Stimulated activated naive CD4-positive, alpha-beta T cell treated with Interleukin-2 at 50 U/mL for 16 hours (primary cell): ENCODE data around the gene PAOX.

ENCODE experiments used
- DNase-seq: peaks from one replicate; lab custom pipeline; 2025; lab: John Stamatoyannopoulos, UW

The PAOX gene

DNA sequence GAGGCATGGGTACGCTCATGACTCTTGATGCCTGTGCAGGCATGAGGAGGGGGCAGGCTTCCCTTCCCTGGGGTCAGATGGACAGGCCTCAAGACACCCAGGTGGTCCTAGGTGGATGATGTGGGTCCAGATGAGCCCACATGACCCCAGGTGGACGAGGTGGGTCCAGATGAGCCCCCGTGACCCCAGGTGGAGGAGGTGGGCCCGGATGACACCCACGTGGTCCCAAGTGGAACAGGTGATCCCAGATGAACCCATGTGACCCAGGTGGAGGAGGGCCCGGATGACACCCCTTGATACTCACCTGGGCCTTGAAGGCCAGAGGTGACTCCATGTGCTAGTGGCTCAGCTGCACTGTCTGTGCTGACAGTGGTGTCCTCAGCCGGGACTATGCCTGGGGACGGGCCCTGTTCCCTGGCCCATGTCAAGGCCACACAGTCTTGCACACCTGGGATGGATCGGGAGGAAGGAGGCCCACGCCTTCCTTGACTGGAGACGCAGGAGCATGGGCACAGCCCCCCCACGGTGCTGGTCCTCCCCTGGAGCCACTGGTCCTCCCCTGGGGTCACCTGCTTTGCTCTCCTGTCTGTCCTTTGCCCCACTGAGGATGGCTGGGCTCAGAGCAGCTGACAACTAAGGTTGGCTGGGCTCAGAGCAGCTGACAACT is 28.6 kb upstream of the PAOX start:
- DNase-seq, result no peak

DNA sequence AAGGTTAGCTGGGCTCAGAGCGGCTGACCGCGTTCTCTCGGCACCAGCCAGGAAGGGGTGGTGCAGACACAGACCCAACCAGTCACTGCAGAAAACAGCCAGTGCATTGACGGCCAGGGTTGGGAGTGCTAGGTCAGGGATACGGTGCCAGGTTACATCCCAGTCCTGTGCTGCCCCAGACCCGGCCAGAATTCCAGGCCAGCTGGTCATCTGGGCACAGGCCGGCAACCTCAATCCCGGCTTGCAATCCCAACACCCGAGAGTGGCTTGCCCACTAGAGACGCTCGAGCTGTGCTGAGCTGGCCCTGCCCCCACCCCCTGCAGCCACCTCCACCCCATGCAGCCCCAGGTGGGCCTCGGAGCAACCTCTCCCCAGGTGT is 28.1 kb upstream of the PAOX start:
- no peak for DNase-seq

DNA sequence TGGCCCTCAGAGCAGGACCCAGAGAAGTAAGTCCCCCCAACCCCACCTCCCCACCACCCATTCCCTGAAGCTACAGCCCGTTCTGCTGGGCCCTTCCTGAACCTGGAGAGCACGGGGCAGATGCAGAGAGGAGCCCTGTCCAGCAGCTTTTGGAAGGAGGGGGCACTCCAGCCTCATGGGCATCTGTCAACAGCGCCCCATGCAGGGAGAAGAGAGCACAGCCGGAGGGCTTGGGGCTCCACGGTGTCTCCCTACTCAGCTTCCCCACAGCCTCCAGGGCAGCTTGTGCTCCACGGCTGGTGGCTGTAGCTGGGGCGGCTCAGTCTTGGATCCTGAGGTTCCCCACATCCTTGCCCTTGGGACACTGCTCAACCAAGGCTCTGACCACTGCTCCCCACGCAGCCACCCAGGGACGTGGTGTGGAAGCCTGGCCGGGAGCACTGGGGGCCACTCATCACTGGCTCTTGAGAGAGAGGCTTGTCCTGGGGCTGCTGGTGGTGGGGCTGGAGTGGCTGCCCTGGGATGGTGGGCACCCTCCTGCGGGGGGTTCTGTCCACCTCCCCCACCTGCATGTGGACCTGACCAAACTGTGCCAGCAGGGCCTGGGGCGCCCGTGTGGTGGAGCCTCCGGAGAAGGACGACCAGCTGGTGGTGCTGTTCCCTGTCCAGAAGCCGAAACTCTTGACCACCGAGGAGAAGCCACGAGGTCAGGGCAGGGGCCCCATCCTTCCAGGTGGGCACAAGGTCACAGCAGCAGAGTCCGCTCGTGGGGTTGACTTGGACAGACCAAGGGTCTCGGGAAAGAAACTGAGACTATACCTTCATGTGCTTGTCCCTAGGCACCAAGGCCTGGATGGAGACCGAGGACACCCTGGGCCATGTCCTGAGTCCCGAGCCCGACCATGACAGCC is 27.4 kb upstream of the PAOX start:
- DNase-seq, result no peak

DNA sequence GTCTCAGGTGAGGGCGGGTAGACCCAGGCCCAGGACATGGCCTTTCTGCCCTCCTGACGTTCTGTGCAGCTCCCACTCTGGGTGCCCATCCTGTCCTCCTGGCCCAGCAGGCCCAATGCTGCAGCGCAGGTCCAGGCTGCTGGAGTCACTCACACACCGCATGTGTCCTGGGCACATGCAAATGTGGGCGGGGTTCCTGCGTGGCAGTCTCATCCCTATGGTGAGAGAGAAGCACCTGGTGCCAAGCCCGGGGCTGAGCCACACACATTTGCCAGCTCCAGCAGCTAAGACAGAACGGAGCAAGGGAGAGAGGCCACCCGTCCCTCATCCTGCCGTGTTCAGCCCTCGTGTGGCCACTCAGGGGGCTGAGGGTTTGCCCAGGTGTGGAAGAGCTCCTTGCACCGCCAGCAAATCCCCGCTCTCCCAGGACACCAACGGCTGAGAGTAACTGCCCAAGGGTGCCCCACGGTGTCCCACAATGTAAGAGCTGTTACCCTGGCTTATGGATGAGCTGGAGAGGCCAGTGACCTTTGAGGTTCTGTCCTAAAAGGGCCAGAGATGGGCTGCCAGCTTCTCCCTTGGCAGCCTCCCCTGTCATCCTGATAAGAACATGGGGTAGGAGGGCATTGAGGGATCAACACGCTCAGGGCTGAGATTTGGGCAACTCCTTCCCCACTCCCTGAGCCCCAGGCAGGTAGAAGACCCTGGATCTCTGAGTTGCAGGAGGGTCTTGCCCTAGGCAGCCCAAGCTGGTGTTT is 25.7 kb upstream of the PAOX start:
- DNase-seq, result no peak

DNA sequence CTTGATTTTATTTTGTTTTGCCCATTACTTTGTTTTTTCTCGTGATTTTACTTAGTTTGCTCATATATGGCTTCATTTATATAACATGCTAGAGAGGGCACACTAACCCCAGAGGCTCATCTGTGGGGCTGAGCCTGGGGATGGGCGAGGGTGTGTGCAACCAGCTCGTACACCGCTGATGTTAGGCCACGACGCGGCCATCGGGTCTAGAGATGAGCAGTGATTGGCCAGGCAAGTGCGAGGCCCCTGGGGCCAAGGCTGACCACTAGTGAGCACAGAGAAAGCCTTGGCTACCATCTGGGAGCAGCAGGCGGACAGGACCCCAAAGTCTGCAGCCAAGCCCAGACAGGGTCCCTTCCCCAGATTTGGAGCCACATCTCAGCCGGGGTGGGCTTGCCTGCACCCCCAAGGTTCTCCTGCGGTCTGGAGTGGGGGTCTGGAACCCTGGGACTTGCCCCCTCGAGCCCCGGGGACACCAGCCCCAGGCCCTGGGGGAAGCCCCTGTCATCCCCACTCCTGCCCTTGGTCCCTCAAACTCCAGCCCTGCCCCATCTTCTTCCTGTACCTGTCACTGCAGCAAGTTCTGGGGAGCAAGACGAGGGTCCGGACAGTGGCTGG is 25.0 kb upstream of the PAOX start:
- no peak for DNase-seq

DNA sequence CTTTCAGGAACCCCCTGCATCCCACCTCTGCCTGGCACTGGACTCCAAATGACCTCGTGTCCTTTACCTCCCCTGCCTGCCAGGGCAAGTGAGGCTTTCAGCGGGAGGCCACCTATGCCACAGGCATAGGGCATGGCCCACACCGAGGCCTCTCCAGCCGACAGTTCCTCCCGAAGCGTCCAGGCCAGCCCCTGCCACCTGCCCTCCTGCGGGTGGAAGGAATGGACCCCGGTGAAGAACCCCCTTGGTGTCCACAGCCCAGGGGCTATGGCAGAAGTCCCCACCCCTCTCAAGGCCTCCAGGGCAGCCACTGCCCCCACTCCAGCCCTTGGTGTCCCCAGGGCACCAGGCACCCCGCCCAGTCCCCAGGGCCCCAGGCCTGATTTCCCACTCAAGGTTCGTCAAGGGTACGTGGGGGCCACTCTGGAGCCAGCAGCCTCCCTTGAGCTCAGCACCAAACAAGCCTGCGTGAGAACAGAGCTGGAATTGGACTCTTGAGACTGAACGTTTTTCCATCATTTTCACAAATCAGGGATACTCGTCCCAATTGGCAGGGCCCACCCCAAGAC is 24.3 kb upstream of the PAOX start:
- no peak for DNase-seq

DNA sequence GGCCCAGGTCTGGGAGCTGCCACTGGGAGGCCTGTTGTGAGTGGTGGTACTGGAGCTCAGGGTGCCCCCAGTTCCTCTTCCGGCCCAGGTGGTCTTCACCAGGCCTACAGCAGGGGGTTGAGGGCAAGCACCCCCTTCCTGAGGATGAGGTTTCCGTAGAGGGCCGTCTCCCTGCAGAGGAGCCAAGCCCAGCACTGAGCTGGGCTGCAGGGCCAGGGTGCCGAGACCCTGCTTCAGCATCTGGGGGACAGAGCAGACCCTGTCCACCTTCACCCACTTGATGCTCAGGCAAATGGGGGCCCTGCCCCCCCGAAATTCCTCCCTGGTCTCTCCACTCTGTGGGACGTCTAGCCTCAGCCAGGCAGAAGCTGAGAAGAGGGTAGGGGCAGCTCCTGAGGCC is 23.8 kb upstream of the PAOX start:
- no peak for DNase-seq

DNA sequence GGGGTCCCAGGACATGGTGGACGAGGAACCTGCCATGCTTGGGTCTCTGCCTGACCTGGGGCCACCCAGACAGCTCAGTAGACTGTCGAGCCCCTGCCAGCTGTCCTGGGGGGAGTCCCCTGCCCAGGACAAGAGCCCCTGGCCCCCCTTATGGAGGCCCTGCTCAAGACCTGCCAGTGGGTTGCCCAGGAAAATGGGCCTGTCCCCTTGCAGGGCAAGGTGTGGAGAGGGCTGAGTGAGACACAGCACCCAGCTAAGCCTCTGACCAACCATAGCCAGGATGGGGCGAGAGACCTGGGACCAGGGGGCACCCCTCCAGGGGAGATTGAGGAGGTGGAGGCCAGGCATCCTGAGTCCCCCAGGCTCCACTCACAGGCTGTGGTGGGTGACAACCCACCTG is 23.1 kb upstream of the PAOX start:
- no peak for DNase-seq

DNA sequence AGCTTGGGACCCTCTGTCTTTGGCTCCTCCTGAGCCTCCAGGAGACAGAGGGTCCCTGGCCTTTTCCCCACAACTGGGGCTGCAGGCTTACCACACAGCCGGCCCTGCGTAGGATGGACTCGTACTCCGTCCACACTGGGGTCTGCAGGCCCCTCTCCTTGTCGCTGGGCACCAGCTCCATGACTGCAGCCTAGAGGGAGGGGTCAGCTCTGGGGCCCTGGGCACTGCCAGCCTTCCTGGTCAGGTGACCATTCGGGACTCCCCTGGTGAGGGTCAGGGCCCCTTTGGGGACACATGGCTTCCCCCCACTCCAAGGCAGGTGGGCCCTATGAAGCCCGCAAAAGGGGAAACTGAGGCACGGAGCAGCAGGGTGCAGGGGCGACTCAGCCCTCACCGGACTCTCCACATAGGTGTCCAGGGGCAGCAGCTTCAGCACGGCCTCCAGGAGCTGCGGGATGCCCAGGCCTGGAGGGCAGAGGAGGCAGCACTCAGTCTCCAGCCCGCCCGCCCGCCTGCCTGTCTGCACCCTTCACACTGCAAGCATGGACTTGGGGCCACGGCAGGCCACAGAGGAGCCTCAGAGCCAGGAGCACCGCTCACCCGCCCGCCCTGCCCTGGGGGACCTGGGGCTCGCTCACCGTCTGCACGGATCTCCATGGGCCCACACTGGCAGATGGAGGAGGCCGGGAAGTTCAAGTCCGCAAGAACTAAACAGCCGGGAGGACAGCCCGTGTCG is 22.3 kb upstream of the PAOX start:
- DNase-seq, result no peak

DNA sequence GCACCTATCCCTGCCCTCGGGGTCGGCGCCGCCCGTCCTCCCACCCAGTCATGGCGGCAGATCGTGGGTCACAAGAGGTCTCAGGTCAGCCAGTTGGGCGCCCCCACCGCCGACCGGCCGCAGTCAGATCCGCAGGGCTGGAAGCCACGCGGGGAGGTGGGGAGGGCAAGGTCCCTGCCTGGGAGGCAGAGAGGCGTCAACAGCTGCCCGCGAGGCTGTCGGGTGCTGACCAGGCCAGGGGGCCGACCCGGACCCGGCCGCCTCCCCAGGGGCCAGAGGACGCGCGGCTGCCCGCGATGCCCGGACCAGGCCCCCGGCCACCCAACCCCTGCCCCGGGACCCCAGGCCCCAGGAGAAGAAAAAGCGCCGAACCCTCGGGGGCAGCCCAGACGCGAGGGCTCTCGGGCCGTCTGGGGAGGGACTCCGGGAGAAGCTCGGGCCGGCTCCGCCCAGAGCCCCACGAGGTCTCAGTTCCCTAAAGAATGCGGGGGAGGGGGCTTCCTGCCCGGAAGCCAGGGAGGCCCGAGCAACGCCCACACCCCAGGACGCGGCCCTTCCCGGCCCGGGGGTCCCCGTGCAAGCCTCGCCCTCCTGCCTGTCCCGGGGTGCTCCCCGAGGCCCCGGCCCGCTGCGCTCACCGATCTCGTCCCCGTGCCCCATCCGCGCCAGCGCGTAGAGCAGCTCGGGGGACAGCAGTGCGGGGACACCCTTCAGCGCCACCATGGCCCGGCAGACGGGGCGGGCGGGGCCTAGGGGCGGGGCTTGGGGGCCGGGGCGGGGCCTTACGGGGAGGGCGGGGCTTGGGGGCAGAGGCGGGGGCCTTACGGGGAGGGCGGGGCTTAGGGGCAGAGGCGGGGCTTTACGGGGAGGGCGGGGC is 21.5 kb upstream of the PAOX start, which contains the start of gene FUOM:
FUOM (minus strand) TSS at position 735 of the 877 bp plus-strand sequence; CDS start at position 723, 12 bp downstream.
- DNase-seq, result peak; percentile 77

DNA sequence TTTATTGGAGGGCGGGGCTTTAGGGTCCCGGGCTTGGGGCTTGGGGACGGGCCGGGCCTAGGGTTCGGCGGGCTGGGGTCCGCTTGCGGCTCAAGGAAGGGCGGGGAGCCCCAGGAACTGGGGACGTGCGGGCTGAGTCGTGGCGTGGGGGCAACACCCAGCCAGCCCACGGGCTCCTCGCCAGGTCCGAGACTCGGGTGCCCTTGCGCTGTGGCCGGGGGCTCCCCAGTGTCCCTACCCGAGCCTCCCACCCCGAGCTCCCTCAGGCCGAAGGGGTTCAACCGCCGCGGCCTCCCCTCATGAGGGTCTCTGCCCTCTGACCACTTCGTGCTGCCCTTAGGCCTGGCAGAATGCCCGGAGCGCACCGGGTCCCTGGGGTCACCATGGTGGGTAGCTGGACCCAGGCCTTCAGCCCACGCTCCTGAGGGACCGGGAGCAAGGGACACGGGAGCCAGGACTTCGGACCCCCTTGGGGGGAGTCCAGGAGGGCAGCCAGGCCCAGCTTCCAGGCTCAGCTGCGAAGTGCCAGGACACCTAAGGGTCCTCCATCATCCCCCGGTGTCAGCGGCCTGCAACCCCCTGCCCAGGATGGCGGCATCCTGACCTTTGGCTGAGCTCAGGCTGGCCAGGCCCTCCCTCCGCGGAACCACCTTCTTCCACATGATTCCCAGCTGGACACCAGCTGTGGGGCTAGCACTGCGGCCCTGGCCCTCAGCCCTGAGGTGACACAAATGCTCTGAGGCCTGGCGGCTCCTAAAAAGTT is 20.7 kb upstream of the PAOX start:
- DNase-seq, result no peak

DNA sequence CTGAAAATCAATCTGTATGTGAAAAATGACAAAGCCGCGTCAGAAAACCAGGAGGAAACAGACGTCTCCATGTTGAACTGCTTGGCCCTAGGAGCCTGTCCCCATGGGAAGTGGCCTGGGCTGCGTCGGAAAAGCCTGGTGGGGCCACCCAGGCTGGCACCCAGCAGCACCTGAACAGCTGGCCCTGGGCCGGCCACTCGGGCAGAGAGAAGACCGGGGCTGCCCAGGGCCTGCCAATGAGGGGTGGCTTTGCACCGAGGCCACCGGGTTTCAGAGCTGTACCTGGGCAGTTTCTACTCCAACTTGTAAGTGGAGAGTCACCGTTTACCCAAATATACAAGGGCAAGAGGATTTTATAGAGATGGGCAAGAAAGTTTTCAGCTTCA is 20.1 kb upstream of the PAOX start:
- no peak for DNase-seq

DNA sequence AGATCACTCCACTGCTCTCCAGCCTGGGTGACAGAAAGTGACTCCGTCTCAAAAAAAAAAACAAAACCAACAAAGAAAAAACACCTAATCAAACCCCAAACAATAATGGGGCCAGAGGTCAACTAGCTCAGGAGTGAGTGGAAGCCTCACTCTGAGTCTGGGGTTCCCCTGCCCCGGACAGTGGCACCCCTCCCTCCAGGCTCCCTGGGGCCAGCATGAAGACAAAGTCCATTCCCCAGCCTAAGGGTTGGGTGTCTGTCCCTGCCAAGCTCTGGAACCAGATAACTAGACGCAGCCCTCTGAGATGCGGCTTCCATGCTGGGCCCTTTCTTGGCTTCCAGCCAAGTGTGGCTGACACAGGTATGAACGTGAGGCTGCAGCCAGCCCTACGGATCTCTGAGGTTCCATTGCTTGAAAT is 19.5 kb upstream of the PAOX start:
- DNase-seq, result peak; percentile 10

DNA sequence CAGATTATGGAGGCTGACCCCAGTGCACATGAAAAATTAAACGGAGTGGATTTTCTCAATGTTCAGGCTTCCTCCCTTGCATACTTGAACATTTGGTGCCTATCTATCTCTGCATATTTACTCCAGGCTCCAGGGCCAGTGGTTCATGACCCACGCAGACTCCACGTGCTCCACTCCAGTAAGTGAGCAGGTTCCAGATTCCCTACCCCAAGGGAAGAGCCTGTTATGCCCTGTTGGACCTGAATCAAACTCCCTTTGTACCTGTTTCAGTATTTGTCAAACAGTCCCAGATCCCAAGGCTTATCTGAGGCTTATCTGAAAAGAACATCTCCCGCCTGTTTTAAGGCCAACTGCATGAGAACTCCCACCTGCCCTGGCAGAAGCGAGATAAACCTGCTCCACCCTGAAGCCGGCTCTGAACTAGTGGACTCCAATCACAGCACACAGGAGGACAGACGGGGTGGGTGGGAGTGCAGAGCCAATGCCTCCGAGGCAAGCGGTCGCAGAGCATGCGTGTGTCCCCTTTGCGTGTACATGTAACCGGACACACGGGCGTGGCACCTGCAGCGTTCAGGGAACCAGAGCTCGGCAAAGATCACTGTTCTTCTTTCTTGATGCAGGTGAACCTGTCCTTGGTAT is 19.0 kb upstream of the PAOX start:
- DNase-seq, result no peak

DNA sequence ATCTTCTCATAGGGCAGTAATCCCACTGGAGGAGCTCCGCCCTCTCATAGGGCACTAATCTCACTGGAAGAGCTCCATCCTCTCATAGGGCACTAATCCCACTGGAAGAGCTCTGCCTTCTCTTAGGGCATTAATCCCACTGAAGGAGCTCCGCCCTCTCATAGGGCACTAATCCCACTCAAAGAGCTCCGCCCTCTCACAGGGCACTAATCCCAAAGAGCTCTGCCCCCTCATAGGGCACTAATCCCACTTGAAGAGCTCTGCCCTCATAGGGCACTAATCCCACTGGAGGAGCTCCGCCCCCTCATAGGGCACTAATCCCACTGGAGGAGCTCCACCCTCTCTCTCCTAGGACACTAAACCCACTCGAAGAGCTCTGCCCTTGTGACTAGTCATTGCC is 17.8 kb upstream of the PAOX start:
- DNase-seq, result no peak

DNA sequence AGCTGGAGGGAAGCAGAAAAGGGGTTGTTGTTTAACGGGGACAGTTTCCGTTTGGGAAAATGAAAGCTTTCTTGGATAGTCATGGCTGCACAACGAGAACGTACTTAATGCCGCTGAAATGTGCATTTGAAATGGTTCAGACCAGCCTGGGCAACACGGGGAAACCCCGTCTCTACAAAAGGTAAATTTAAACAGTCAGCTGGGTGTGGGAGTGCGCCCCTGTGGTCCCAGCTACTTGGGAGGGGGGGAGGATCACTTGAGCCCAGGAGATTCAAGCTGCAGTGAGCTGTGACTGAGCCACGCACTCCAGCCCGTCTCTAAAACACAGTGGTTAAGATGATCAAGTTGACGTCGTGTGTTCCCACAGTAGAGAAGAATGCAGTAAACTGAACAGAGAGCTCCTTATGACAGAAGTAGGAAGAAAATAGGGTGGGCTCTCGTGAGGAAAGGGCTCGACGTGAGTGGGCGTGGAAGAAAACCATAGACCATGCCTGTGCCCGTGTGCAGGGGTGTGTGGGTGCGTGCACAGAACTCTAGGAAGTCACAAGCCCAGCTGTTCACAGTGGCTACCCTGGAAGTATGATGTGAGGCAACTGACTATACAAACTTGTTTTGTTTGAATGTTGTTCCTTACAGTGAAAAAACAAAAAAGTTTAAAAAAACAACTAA is 17.2 kb upstream of the PAOX start:
- DNase-seq, result no peak

DNA sequence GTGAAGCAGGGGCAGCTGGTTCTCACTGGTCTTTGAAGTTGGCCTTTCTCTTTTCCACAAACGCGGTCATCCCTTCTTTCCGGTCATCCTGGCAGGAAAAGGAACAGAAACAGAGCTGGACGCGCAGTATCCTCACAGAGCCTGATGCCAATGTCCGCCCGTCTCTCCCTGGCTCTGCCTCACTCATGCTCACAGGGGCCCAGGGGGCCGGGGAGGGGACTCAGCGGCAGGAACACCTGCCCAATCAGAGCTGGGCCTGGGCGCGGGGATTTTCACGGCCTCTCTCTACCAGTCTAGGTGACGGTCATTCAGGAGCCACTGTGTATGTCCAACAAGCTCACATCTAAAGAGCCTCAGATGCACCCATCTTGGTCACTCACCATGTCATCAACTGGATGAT is 16.2 kb upstream of the PAOX start:
- no peak for DNase-seq

DNA sequence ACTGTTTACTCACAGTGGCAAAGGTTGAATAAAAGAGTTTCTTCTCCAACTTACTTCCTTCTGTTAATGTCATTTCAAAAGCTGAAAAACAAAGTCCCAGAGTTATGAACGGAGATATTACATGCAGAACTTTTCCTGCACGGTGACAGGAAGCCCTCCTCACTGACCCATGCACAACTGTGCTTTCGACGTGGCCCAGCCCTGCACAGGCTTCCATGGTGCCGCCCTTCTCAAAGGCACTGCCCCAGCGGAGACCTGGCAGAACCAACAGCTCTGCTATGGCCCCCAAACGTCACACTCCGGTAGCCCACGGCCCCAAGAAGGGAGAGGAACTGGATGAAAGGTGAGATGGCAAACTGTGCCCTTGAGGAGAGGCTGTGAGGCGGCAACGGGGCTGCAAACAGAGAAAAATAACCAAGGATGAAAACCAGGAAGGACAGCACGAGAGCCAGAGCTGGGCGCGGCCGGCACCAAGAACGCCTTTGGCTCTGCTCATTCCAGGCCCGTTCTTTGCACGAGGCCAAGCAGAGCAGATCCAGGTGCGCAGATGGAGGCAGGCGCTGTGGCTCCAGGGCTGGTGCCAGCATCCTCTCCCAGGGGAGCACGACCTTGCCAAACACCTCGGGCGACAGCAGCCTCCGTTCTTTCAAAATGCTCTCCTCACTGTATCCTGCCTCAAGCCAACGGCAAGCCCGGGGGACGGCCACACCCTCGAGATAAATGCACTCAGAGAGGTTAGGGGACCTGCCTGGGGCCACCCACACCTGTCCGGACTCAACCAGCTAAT is 14.2 kb upstream of the PAOX start:
- DNase-seq, result no peak
